ENCODE results near the gene TMEM132C. TPM values are rescaled to one million over a fixed set of nuclear protein-coding genes. Genes with fewer than 3 reads are reported as not detected.

TMEM132C gene
- total and polyA plus RNA-seq, 4 donors: 0.05 to 0.08 (median 0.05) TPM; not detected in 1

DNA sequence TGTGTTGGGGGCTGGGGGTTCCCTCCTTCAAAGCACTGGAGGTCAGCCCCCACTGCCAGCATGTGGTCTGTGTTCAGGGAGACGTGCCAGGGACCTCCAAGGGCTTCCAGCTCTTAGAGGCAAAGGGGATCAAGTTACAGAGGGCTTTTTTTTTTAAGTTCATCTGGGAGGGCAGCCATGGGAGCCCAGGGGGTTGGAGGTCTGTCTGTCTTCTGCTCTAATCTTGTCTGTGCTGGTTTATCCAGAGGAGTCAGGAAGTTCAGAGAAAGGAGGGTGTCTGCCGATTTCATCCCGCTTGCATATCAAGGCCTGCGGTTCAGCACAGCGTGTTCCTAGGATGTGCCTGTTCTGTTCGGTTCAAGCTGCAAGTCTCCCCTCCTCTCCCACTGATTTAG is 72.2 kb downstream of the TMEM132C start:
- no peak for DNase-seq (ENCODE audit: low spot score)
- WGBS: 4% methylated on average over 6 of the region's 6 CpGs
- H3K4me1 ChIP-seq (ENCODE audit: control insufficient read depth in 4 of 4, insufficient read depth in 4 of 4, low read length in 3 of 4): no peaks in the 10 kb centered on the region

DNA sequence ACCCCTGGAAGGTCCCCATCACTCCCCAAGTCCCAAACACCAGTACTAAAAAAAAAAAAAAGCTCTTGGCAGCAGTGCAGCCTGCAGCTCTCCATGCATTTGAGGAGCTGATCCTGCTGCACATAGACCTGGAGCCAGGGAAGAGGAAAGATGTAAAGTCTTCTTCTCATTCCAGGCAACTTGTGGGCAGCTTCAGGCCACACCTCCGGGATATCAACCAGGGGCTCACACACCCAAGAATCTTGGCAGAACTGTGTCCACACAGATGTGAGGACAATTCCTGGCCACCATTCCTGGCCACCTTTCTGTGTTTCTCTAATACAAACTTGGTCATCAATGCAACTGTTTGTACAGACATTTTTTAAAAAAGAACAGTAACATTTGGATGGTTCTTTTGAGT is 72.7 kb downstream of the TMEM132C start:
- H3K9me3 ChIP-seq (ENCODE audit: control insufficient read depth in 4 of 4, low read length in 3 of 4): peaks cover 0 to 3% (median under 1%) of the 10 kb centered on the region in 4 donors
- no peak overlapping the region for H3K9ac ChIP-seq (ENCODE audit: low read depth in 1 of 2, low read length in 2 of 2)
- no peak overlapping the region for H3K4me3 ChIP-seq (ENCODE audit: low read depth in 1 of 3, low read length in 3 of 3)
- H3K36me3 ChIP-seq (ENCODE audit: control insufficient read depth in 4 of 4, insufficient read depth in 3 of 4, low read depth in 1 of 4, low read length in 3 of 4): no peaks in the 10 kb centered on the region
- WGBS: 32% methylated on average over 1 of the region's 1 CpG
- H3K27me3 ChIP-seq (ENCODE audit: control insufficient read depth in 4 of 4, insufficient read depth in 4 of 4, low read length in 3 of 4): peaks cover 0 to 4% (median 2%) of the 10 kb centered on the region in 4 donors
- no peak for DNase-seq (ENCODE audit: low spot score)
- H3K4me1 ChIP-seq (ENCODE audit: control insufficient read depth in 4 of 4, insufficient read depth in 4 of 4, low read length in 3 of 4): no peaks in the 10 kb centered on the region
- H3K27ac ChIP-seq (ENCODE audit: low read depth in 1 of 2, low read length in 2 of 2): no peak overlapping the region
- TF ChIP-seq, protein P1, sequence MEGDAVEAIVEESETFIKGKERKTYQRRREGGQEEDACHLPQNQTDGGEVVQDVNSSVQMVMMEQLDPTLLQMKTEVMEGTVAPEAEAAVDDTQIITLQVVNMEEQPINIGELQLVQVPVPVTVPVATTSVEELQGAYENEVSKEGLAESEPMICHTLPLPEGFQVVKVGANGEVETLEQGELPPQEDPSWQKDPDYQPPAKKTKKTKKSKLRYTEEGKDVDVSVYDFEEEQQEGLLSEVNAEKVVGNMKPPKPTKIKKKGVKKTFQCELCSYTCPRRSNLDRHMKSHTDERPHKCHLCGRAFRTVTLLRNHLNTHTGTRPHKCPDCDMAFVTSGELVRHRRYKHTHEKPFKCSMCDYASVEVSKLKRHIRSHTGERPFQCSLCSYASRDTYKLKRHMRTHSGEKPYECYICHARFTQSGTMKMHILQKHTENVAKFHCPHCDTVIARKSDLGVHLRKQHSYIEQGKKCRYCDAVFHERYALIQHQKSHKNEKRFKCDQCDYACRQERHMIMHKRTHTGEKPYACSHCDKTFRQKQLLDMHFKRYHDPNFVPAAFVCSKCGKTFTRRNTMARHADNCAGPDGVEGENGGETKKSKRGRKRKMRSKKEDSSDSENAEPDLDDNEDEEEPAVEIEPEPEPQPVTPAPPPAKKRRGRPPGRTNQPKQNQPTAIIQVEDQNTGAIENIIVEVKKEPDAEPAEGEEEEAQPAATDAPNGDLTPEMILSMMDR (IDR thresholded peaks at IDR 0.05; ENCODE audit: low read depth, low read length, missing input control): no peak
- TF ChIP-seq HNF4G (IDR thresholded peaks at IDR 0.05) (no peak), RAD21 (IDR thresholded peaks at IDR 0.05) (no peak), HNF4A (conservative IDR thresholded peaks at IDR 0.05) (no peak), JUND (IDR thresholded peaks at IDR 0.05) (no peak), NR2F2 (IDR thresholded peaks at IDR 0.05) (no peak), FOXA1 (IDR thresholded peaks at IDR 0.05) (no peak)
- TF ChIP-seq, protein P2, sequence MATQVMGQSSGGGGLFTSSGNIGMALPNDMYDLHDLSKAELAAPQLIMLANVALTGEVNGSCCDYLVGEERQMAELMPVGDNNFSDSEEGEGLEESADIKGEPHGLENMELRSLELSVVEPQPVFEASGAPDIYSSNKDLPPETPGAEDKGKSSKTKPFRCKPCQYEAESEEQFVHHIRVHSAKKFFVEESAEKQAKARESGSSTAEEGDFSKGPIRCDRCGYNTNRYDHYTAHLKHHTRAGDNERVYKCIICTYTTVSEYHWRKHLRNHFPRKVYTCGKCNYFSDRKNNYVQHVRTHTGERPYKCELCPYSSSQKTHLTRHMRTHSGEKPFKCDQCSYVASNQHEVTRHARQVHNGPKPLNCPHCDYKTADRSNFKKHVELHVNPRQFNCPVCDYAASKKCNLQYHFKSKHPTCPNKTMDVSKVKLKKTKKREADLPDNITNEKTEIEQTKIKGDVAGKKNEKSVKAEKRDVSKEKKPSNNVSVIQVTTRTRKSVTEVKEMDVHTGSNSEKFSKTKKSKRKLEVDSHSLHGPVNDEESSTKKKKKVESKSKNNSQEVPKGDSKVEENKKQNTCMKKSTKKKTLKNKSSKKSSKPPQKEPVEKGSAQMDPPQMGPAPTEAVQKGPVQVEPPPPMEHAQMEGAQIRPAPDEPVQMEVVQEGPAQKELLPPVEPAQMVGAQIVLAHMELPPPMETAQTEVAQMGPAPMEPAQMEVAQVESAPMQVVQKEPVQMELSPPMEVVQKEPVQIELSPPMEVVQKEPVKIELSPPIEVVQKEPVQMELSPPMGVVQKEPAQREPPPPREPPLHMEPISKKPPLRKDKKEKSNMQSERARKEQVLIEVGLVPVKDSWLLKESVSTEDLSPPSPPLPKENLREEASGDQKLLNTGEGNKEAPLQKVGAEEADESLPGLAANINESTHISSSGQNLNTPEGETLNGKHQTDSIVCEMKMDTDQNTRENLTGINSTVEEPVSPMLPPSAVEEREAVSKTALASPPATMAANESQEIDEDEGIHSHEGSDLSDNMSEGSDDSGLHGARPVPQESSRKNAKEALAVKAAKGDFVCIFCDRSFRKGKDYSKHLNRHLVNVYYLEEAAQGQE (IDR thresholded peaks at IDR 0.05): no peak
- TF ChIP-seq, protein P3, sequence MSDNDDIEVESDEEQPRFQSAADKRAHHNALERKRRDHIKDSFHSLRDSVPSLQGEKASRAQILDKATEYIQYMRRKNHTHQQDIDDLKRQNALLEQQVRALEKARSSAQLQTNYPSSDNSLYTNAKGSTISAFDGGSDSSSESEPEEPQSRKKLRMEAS (IDR thresholded peaks at IDR 0.05): no peak

More for the DNA sequence above, 72.2 kb downstream of the TMEM132C start:
- no peak overlapping the region for H3K4me3 ChIP-seq (ENCODE audit: low read depth in 1 of 3, low read length in 3 of 3)
- H3K9ac ChIP-seq (ENCODE audit: low read depth in 1 of 2, low read length in 2 of 2): no peak overlapping the region
- peaks cover 0 to 3% (median under 1%) of the 10 kb centered on the region in 4 donors for H3K9me3 ChIP-seq (ENCODE audit: control insufficient read depth in 4 of 4, low read length in 3 of 4)
- H3K36me3 ChIP-seq (ENCODE audit: control insufficient read depth in 4 of 4, insufficient read depth in 3 of 4, low read depth in 1 of 4, low read length in 3 of 4): no peaks in the 10 kb centered on the region
- TF ChIP-seq TAF1 (conservative IDR thresholded peaks at IDR 0.05) (no peak), GABPA (IDR thresholded peaks at IDR 0.05 in 1 of 2, conservative IDR thresholded peaks at IDR 0.05 in 1 of 2) (no peak), NR2F2 (IDR thresholded peaks at IDR 0.05) (no peak), RXRA (IDR thresholded peaks at IDR 0.05) (no peak), FOXA2 (IDR thresholded peaks at IDR 0.05) (no peak), JUND (IDR thresholded peaks at IDR 0.05) (no peak)
- TF ChIP-seq, protein P4, sequence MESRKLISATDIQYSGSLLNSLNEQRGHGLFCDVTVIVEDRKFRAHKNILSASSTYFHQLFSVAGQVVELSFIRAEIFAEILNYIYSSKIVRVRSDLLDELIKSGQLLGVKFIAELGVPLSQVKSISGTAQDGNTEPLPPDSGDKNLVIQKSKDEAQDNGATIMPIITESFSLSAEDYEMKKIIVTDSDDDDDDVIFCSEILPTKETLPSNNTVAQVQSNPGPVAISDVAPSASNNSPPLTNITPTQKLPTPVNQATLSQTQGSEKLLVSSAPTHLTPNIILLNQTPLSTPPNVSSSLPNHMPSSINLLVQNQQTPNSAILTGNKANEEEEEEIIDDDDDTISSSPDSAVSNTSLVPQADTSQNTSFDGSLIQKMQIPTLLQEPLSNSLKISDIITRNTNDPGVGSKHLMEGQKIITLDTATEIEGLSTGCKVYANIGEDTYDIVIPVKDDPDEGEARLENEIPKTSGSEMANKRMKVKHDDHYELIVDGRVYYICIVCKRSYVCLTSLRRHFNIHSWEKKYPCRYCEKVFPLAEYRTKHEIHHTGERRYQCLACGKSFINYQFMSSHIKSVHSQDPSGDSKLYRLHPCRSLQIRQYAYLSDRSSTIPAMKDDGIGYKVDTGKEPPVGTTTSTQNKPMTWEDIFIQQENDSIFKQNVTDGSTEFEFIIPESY (IDR thresholded peaks at IDR 0.05): no peak
- TF ChIP-seq, protein P2 (IDR thresholded peaks at IDR 0.05): no peak
- TF ChIP-seq, protein P1 (IDR thresholded peaks at IDR 0.05; ENCODE audit: low read depth, low read length, missing input control): no peak
- TF ChIP-seq, protein P5, sequence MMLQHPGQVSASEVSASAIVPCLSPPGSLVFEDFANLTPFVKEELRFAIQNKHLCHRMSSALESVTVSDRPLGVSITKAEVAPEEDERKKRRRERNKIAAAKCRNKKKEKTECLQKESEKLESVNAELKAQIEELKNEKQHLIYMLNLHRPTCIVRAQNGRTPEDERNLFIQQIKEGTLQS (IDR thresholded peaks at IDR 0.05): no peak
- peaks cover 0 to 4% (median 2%) of the 10 kb centered on the region in 4 donors for H3K27me3 ChIP-seq (ENCODE audit: control insufficient read depth in 4 of 4, insufficient read depth in 4 of 4, low read length in 3 of 4)
- no peak overlapping the region for H3K27ac ChIP-seq (ENCODE audit: low read depth in 1 of 2, low read length in 2 of 2)

Measured in liver (tissue), 9 donors.